ENCODE data around the gene ETFDH.

The ETFDH gene

DNA sequence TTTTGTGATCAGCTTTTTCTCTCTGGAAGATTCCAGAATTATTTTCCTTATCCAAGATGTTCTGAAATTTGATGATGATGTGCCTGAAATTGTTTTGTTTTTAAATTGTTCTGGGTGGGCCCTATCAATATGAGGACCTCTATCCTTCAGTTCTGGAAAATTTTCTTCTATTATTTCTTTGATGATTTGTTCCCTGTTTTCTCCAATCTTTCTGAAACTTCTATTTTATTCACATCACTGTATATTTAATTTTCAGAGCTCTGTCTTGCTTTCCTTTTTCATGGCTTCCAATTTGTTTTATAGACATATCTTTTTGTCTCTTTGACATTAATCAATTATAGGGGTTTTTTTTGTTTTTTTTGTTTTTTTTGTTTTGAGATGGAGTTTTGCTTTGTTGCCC is 84.5 kb downstream of the ETFDH start:
- no peak for DNase-seq

- no peak for DNase-seq
Observed at GRCh38 chr4:158758142-158758541, 86.0 kb downstream of the ETFDH start.

GRCh38 chr4:158758703-158759102 is 86.6 kb downstream of the ETFDH start:
- DNase-seq: no peak

All from NCI-H524 (cell line).